ENCODE data around the gene SPATA13. TPM values are rescaled to one million over a fixed set of nuclear protein-coding genes. Genes with fewer than 3 reads are reported as not detected.

Gene SPATA13
- total and polyA plus RNA-seq, 4 donors = 10.5 to 36.7 (median 20.1) TPM

- DNase-seq (no peak), ATAC-seq (ENCODE audit: insufficient read depth, low FRiP score) (no peak)
- H3K36me3 ChIP-seq (ENCODE audit: control insufficient read depth in 4 of 4, insufficient read depth in 4 of 4, low read length in 4 of 4) = no peaks in the 10 kb centered on the region
- WGBS, 2 donors = 91 to 96% methylated on average over 36 of the region's 36 CpGs
- no peaks in the 10 kb centered on the region for H3K27me3 ChIP-seq (ENCODE audit: control insufficient read depth in 3 of 3, insufficient read depth in 3 of 3, low read length in 2 of 3)
- no peak overlapping the region for H3K4me3 ChIP-seq
- H3K9me3 ChIP-seq (ENCODE audit: control insufficient read depth in 4 of 4, insufficient read depth in 3 of 4, low read length in 3 of 4) = peaks cover 0 to 6% (median 0%) of the 10 kb centered on the region in 4 donors
- no peaks in the 10 kb centered on the region for H3K4me1 ChIP-seq (ENCODE audit: control insufficient read depth in 5 of 5, insufficient read depth in 5 of 5, low read length in 5 of 5)
- H3K9ac ChIP-seq (ENCODE audit: insufficient read depth in 1 of 2, low read length in 2 of 2) = no peak overlapping the region
- H3K27ac ChIP-seq (ENCODE audit: low read depth in 1 of 2, low read length in 1 of 2) = no peak overlapping the region
- no peak for TF ChIP-seq CTCF (IDR thresholded peaks at IDR 0.05; ENCODE audit: control extremely low read depth, extremely low read depth)
Observed at GRCh38 chr13:24338721-24339120, 178.2 kb downstream of the SPATA13 start.

GRCh38 chr13:24339937-24340607 is 179.6 kb downstream of the SPATA13 start:
- no peak for ATAC-seq (ENCODE audit: insufficient read depth, low FRiP score)
- no peaks in the 10 kb centered on the region for H3K4me1 ChIP-seq (ENCODE audit: control insufficient read depth in 5 of 5, insufficient read depth in 5 of 5, low read length in 5 of 5)
- no peak overlapping the region for H3K4me3 ChIP-seq
- H3K9ac ChIP-seq (ENCODE audit: insufficient read depth in 1 of 2, low read length in 2 of 2) = no peak overlapping the region
- no peak overlapping the region for H3K27ac ChIP-seq (ENCODE audit: low read depth in 1 of 2, low read length in 1 of 2)
- no peak for DNase-seq
- TF ChIP-seq CTCF (IDR thresholded peaks at IDR 0.05; ENCODE audit: control extremely low read depth, extremely low read depth) = no peak
- no peaks in the 10 kb centered on the region for H3K27me3 ChIP-seq (ENCODE audit: control insufficient read depth in 3 of 3, insufficient read depth in 3 of 3, low read length in 2 of 3)
- no peaks in the 10 kb centered on the region for H3K36me3 ChIP-seq (ENCODE audit: control insufficient read depth in 4 of 4, insufficient read depth in 4 of 4, low read length in 4 of 4)
- WGBS, 2 donors = 74 to 83% methylated on average over 32 to 35 of the region's 35 CpGs
- H3K9me3 ChIP-seq (ENCODE audit: control insufficient read depth in 4 of 4, insufficient read depth in 3 of 4, low read length in 3 of 4) = peaks cover 0 to 6% (median 0%) of the 10 kb centered on the region in 4 donors

- TF ChIP-seq CTCF (IDR thresholded peaks at IDR 0.05; ENCODE audit: control extremely low read depth, extremely low read depth) = no peak
- Histone ChIP-seq H3K9ac (ENCODE audit: insufficient read depth in 1 of 2, low read length in 2 of 2) (no peak overlapping the region), H3K27me3 (ENCODE audit: control insufficient read depth in 3 of 3, insufficient read depth in 3 of 3, low read length in 2 of 3) (no peaks in the 10 kb centered on the region), H3K27ac (ENCODE audit: low read depth in 1 of 2, low read length in 1 of 2) (no peak overlapping the region), H3K36me3 (ENCODE audit: control insufficient read depth in 4 of 4, insufficient read depth in 4 of 4, low read length in 4 of 4) (no peaks in the 10 kb centered on the region), H3K4me1 (ENCODE audit: control insufficient read depth in 5 of 5, insufficient read depth in 5 of 5, low read length in 5 of 5) (no peaks in the 10 kb centered on the region), H3K9me3 (ENCODE audit: control insufficient read depth in 4 of 4, insufficient read depth in 3 of 4, low read length in 3 of 4) (peaks cover 0 to 6% (median 0%) of the 10 kb centered on the region in 4 donors), H3K4me3 (no peak overlapping the region)
- ATAC-seq (ENCODE audit: insufficient read depth, low FRiP score) = no peak
- 80 to 89% methylated on average over 26 of the region's 26 CpGs for WGBS, 2 donors
- DNase-seq = no peak
Observed at GRCh38 chr13:24340608-24340955, 180.1 kb downstream of the SPATA13 start.

- no peaks in the 10 kb centered on the region for H3K4me1 ChIP-seq (ENCODE audit: control insufficient read depth in 5 of 5, insufficient read depth in 5 of 5, low read length in 5 of 5)
- no peak for DNase-seq
- TF ChIP-seq CTCF (IDR thresholded peaks at IDR 0.05; ENCODE audit: control extremely low read depth, extremely low read depth) = no peak
- H3K4me3 ChIP-seq = no peak overlapping the region
- no peak for ATAC-seq (ENCODE audit: insufficient read depth, low FRiP score)
- no peaks in the 10 kb centered on the region for H3K36me3 ChIP-seq (ENCODE audit: control insufficient read depth in 4 of 4, insufficient read depth in 4 of 4, low read length in 4 of 4)
- no peaks in the 10 kb centered on the region for H3K27me3 ChIP-seq (ENCODE audit: control insufficient read depth in 3 of 3, insufficient read depth in 3 of 3, low read length in 2 of 3)
- H3K9me3 ChIP-seq (ENCODE audit: control insufficient read depth in 4 of 4, insufficient read depth in 3 of 4, low read length in 3 of 4) = peaks cover 0 to 6% (median 0%) of the 10 kb centered on the region in 4 donors
- no peak overlapping the region for H3K9ac ChIP-seq (ENCODE audit: insufficient read depth in 1 of 2, low read length in 2 of 2)
- WGBS, 2 donors = 61 to 72% methylated on average over 3 of the region's 3 CpGs
- H3K27ac ChIP-seq (ENCODE audit: low read depth in 1 of 2, low read length in 1 of 2) = no peak overlapping the region
Observed at GRCh38 chr13:24341439-24341838, 180.9 kb downstream of the SPATA13 start.
